GM23338 (cell line): Measurements from ENCODE around the gene MIEF2. TPM values are rescaled to one million over a fixed set of nuclear protein-coding genes. Genes with fewer than 3 reads are reported as not detected.

Experiments
- ATAC-seq: fragments of 200-7000 bp; cut with Tn5 transposase; 3 replicates; pipeline ENCODE4 v1.9.1; 2020
- DNase-seq: peaks from one replicate; pipeline ENCODE4 v3.0.0-alpha.2; 2015; ENCODE audit warnings: low spot score
- H2AFZ ChIP-seq: fragments of 200-600 bp; sonication (generic); 2 replicates; pipeline ENCODE4 v1.8.0; 2016; ENCODE audit warnings: antibody characterized with exemption, mild to moderate bottlenecking, moderate library complexity
- H3F3A ChIP-seq: fragments of 200-600 bp; sonication (generic); replicated peaks from 2 replicates; pipeline ENCODE4 v1.8.0; 2017; ENCODE audit warnings: antibody characterized with exemption, mixed run types, low read depth
- H3K27ac ChIP-seq: fragments of 200-600 bp; sonication (generic); 2 replicates; pipeline ENCODE4 v1.6.1; 2016; ENCODE audit warnings: low read depth
- H3K27me3 ChIP-seq: fragments of 200-600 bp; sonication (generic); 2 replicates; pipeline ENCODE4 v1.8.0; 2016; ENCODE audit warnings: mild to moderate bottlenecking, mixed run types, moderate library complexity; ENCODE audit not compliant: insufficient read depth
- H3K36me3 ChIP-seq: fragments of 200-600 bp; sonication (generic); 2 replicates; pipeline ENCODE4 v1.8.0; 2016; ENCODE audit warnings: mild to moderate bottlenecking; ENCODE audit not compliant: insufficient read depth
- H3K4me1 ChIP-seq: fragments of 200-600 bp; sonication (generic); 2 replicates; pipeline ENCODE4 v1.8.0; 2016; ENCODE audit warnings: mild to moderate bottlenecking, moderate library complexity; ENCODE audit not compliant: insufficient read depth
- H3K4me2 ChIP-seq: fragments of 200-600 bp; sonication (generic); 2 replicates; pipeline ENCODE4 v1.7.1; 2017; ENCODE audit warnings: mixed run types
- H3K4me3 ChIP-seq: fragments of 200-600 bp; sonication (generic); 2 replicates; pipeline ENCODE4 v1.6.1; 2016; ENCODE audit warnings: mixed run types
- H3K79me2 ChIP-seq: fragments of 200-600 bp; sonication (generic); replicated peaks from 2 replicates; pipeline ENCODE4 v1.8.0; 2017; ENCODE audit warnings: mild to moderate bottlenecking; ENCODE audit not compliant: insufficient read depth
- H3K9me2 ChIP-seq: fragments of 200-600 bp; sonication (generic); 2 replicates; pipeline ENCODE4 v1.8.0; 2017; ENCODE audit not compliant: insufficient read depth
- H4K20me1 ChIP-seq: fragments of 200-600 bp; sonication (generic); replicated peaks from 2 replicates; pipeline ENCODE4 v1.8.0; 2017; ENCODE audit warnings: mild to moderate bottlenecking; ENCODE audit not compliant: insufficient read depth
- H3K27ac Mint-ChIP-seq: 2 replicates; pipeline ENCODE4 v1.8.0; 2020; ENCODE audit warnings: inconsistent platforms, mild to moderate bottlenecking, moderate library complexity, mixed read lengths
- H3K27me3 Mint-ChIP-seq: 3 replicates; pipeline ENCODE4 v1.8.0; 2022; ENCODE audit warnings: low read depth, mild to moderate bottlenecking, moderate library complexity, mixed read lengths, inconsistent platforms; ENCODE audit not compliant: insufficient read depth, poor library complexity
- H3K36me3 Mint-ChIP-seq: 3 replicates; pipeline ENCODE4 v1.8.0; 2021; ENCODE audit warnings: low read depth, mild to moderate bottlenecking, inconsistent platforms, moderate library complexity, mixed read lengths
- H3K4me1 Mint-ChIP-seq: 3 replicates; pipeline ENCODE4 v1.8.0; 2020; ENCODE audit warnings: mild to moderate bottlenecking, inconsistent platforms, mixed read lengths
- H3K4me3 Mint-ChIP-seq: 3 replicates; pipeline ENCODE4 v1.8.0; 2021; ENCODE audit warnings: moderate library complexity, mild to moderate bottlenecking, inconsistent platforms, mixed read lengths
- H3K9me3 Mint-ChIP-seq: 3 replicates; pipeline ENCODE4 v1.8.0; 2020; ENCODE audit warnings: moderate library complexity, mild to moderate bottlenecking, inconsistent platforms, mixed read lengths
- CREB1 ChIP-seq: fragments of 250-450 bp; sonication (Bioruptor Pico); IDR thresholded peaks from 2 replicates; pipeline ENCODE4 v1.5.0; 2020; ENCODE audit warnings: low read depth, mild to moderate bottlenecking, moderate library complexity
- CTCF ChIP-seq, 2 experiments: fragments of 200-600 bp in 1 of 2; sonication (generic) in 1 of 2; conservative IDR thresholded peaks; 2 replicates each; pipeline versions ENCODE4 v1.5.1 to v1.6.1; 2016 to 2017; ENCODE audit warnings: antibody characterized with exemption in 2 of 2, low read depth in 2 of 2, mild to moderate bottlenecking in 2 of 2, moderate library complexity in 1 of 2
- EZH2 ChIP-seq: fragments of 200-600 bp; sonication (generic); IDR thresholded peaks from one replicate; pipeline ENCODE4 v1.8.0; 2017; ENCODE audit warnings: antibody characterized with exemption, mild to moderate bottlenecking, low read depth; ENCODE audit not compliant: unreplicated experiment
- JUNB ChIP-seq: IDR thresholded peaks from one replicate; pipeline ENCODE4 v1.6.1; 2016; ENCODE audit warnings: antibody characterized with exemption; ENCODE audit not compliant: unreplicated experiment
- NANOG ChIP-seq: IDR thresholded peaks from 2 replicates; pipeline ENCODE4 v1.6.1; 2016; ENCODE audit warnings: antibody characterized with exemption, borderline replicate concordance
- REST ChIP-seq: IDR thresholded peaks from one replicate; pipeline ENCODE4 v1.6.1; 2018; ENCODE audit warnings: antibody characterized with exemption; ENCODE audit not compliant: unreplicated experiment
- ZNF114 ChIP-seq: fragments of 250-450 bp; sonication (Bioruptor Pico); IDR thresholded peaks from 2 replicates; pipeline ENCODE4 v1.5.0; 2020; ENCODE audit warnings: mild to moderate bottlenecking, moderate library complexity
- ZNF331 ChIP-seq: fragments of 250-450 bp; sonication (Bioruptor Pico); IDR thresholded peaks from 2 replicates; pipeline ENCODE4 v1.5.0; 2020; ENCODE audit warnings: low read depth, mild to moderate bottlenecking, moderate library complexity
- ZNF462 ChIP-seq: fragments of 250-450 bp; sonication (Bioruptor Pico); IDR thresholded peaks from 2 replicates; pipeline ENCODE4 v1.5.0; 2020; ENCODE audit warnings: mild to moderate bottlenecking, moderate library complexity
- polyA plus RNA-seq: library from polyadenylated mRNA; unstranded; fragments of >200 nt; fragmentation: Nextera tagmentation; extraction: Ambion mirVana; gene quantifications from 2 replicates; pipeline ENCODE4 v1.2.1, GENCODE V29; 2016
- total RNA-seq: library from RNA; depleted of rRNA; stranded (reverse); fragments of >200 nt; shearing (Covaris generic); gene quantifications from 2 replicates; pipeline ENCODE4 v1.2.3, GENCODE V29; 2014

MIEF2 gene
- total and polyA plus RNA-seq, 2 experiments from 2014 or later = 8.2 to 26.5 TPM

- H3K27me3 Mint-ChIP-seq = peaks cover 3% of the 10 kb centered on the region
- Histone ChIP-seq H3K4me2 (no peak overlapping the region), H3K9me2 (no peaks in the 10 kb centered on the region), H3K79me2 (peaks cover 27% of the 10 kb centered on the region), H3F3A (no peaks in the 10 kb centered on the region), H3K27me3 (no peaks in the 10 kb centered on the region), H3K27ac (no peak overlapping the region), H3K4me1 (no peaks in the 10 kb centered on the region), H3K4me3 (no peak overlapping the region), H4K20me1 (peaks cover 4% of the 10 kb centered on the region), H2AFZ (no peak overlapping the region), H3K36me3 (0 out of 2 replicates have a peak, but pooled peaks cover 3% of the 10 kb centered on the region)
- no peak for ATAC-seq
- DNase-seq = no peak
- peaks cover 32% of the 10 kb centered on the region for H3K36me3 Mint-ChIP-seq
- TF ChIP-seq EZH2 (no peak), ZNF462 (CRISPR knock-in tag) (no peak), CTCF (conservative IDR thresholded peaks at IDR 0.05; ENCODE audit: low read depth in 2 of 2) (no peak), ZNF114 (no peak), REST (no peak), NANOG (no peak), JUNB (no peak), CREB1 (CRISPR knock-in tag) (no peak), ZNF331 (CRISPR knock-in tag) (no peak)
- peaks cover 4% of the 10 kb centered on the region; the same call in 1 of the 3 replicates for H3K4me1 Mint-ChIP-seq
- no peaks in the 10 kb centered on the region for H3K9me3 Mint-ChIP-seq
- no peak overlapping the region for H3K4me3 Mint-ChIP-seq
- H3K27ac Mint-ChIP-seq = no peak overlapping the region
These were observed 26.5 kb upstream of the MIEF2 start for GRCh38 chr17:18233803-18234518.
